ENCODE data around the gene TLK2.
"Not testable (repeated sequence)": the region's sequence is repeated elsewhere in the genome, so short reads cannot be mapped to it uniquely, and the experiment has no call there.

DNA sequence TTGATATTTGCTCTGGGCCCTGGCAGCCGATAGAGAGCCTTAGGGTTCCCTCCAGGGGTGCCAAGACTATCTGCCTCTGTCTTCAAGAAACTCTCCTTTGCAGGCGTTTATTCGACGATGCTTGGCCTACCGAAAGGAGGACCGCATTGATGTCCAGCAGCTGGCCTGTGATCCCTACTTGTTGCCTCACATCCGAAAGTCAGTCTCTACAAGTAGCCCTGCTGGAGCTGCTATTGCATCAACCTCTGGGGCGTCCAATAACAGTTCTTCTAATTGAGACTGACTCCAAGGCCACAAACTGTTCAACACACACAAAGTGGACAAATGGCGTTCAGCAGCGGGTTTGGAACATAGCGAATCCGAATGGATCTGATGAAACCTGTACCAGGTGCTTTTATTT is 133.7 kb downstream of the TLK2 start:
- not testable (repeated sequence) for TF ChIP-seq POLR2A, POLR2AphosphoS5 (IDR thresholded peaks at IDR 0.05)
- TF ChIP-seq, protein P1, sequence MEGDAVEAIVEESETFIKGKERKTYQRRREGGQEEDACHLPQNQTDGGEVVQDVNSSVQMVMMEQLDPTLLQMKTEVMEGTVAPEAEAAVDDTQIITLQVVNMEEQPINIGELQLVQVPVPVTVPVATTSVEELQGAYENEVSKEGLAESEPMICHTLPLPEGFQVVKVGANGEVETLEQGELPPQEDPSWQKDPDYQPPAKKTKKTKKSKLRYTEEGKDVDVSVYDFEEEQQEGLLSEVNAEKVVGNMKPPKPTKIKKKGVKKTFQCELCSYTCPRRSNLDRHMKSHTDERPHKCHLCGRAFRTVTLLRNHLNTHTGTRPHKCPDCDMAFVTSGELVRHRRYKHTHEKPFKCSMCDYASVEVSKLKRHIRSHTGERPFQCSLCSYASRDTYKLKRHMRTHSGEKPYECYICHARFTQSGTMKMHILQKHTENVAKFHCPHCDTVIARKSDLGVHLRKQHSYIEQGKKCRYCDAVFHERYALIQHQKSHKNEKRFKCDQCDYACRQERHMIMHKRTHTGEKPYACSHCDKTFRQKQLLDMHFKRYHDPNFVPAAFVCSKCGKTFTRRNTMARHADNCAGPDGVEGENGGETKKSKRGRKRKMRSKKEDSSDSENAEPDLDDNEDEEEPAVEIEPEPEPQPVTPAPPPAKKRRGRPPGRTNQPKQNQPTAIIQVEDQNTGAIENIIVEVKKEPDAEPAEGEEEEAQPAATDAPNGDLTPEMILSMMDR (IDR thresholded peaks at IDR 0.05), result not testable (repeated sequence)
